Renal cortex interstitium (tissue), 11 donors: ENCODE data around the gene ZNF462. TPM values are rescaled to one million over a fixed set of nuclear protein-coding genes. Genes with fewer than 3 reads are reported as not detected.

Source experiments
- DNase-seq, 11 donors: peaks; one replicate each; pipeline ENCODE4 v3.0.0-alpha.2; 2013; ENCODE audit warnings: low read depth in 9 of 11, low spot score in 4 of 11; ENCODE audit errors: extremely low read depth in 1 of 11
- polyA plus RNA-seq, 3 donors: library from polyadenylated mRNA; unstranded; fragments of 120-200 nt; gene quantifications; one replicate each; pipeline ENCODE4 v1.2.1, GENCODE V29; 2013; ENCODE audit not compliant: insufficient read length in 3 of 3

The ZNF462 gene
- polyA plus RNA-seq, 3 donors, result 23.2 to 34.4 (median 26.6) TPM

DNA sequence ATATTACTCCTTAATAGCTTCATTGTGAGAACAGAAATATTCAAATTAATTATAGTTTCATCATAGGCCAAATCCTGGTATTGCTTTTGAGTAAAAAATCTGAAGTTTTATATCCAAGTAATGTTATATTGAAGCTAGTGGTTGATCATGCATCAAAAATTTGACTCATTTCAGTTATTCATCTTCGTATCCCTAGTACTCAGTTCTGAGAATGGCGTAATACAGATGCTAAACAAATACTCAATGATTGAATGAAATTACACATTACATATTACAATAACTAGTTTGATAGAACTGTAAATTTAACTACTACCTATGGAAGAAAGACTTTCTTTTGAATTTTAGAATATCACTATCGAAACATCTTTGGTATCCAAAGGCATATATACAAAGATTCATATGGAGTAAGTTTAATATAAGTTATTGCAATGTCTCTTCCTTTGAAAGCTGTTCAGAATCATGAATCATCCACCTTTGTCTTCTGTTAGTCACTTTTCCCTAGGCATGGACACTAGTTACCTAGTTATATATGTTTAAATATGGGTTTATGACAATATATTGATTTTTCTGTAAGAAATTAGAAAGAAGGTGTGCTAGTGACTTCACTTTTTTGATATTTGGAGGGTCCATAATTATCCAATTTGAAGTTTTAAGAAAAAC is 5.0 kb upstream of the ZNF462 start:
- DNase-seq, result no peak

DNA sequence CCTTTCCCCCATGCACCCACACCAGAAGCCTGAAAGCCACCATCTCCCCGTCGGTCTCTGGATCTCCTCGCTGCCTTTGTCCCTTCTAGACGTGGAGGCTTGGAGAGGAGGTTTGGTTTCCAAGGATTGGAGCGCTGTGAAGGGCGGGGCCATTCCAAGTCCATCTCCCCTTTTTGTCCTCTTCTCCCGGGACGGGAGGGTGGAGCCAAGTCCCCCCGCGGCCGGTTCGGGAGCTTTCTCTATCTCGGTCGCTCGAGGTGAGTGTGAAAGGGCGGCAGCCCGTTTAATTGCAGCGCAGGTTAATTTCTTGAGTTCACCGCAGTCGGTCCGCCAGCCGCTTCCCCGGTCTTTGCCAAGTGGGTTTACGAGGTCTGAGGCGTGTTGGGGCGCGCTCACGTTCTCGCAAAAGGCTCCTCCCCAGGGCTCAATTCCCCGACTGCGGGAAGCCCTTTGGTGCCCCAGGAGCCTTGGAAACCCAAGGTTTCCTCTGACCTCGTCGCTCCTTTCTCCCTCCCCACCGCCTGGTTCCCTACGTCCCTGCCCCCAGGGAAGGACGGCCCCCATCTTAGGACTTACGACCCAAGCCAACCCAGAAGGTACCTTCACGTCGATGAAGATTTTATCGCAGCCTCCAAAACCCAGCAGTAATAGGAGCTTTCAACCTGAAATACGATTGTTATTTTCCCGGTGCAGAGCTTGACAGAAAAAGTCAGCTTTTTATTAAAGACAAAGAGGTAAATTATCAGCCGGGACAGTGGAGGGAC is 2.8 kb upstream of the ZNF462 start:
- peak in 10 of 11 donors; percentile 43 to 68 (median 56) for DNase-seq

- peak in 10 of 11 donors; percentile 21 to 62 (median 43) for DNase-seq
These were observed 2.0 kb upstream of the ZNF462 start for GRCh38 chr9:106860721-106861639.

GRCh38 chr9:106861640-106862109 is 1.3 kb upstream of the ZNF462 start:
- DNase-seq, result peak in 3 of 11 donors; percentile 15 to 27 (median 18)

DNA sequence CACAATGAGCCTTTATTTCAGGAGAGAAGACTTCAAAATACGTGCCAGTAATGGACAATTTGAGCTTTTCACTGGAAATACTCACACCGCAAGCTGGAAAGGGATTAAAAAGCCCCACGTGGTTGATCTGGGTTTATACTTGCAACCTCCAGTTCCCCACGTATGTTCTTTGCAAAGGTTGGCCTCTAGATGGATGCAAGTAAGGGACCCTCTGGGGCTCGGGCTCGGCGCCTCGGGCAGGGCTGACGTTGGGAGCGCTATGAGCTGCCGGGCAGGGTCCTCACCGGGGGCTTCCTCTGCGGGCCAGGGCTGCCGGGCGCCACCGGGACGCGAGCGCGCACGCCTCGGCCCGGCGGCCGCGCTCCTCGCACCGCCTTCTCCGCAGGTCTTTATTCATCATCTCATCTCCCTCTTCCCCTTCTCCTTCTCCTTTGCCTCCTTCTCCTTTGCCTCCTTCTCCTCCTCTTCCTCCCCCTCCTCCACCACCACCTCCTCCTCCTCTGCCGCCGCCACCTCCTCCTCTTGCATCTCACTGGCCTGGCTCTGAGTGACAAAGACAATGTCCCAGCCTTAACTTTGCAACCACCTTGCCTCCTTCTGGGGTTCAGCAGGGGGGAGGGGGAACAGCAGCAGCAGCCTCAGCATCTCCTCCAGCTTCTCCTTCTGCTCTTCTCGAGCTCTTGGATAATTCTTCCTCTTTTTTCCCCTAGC is 701 bp upstream of the ZNF462 start:
- DNase-seq, result peak in 10 of 11 donors; percentile 27 to 67 (median 48)

DNA sequence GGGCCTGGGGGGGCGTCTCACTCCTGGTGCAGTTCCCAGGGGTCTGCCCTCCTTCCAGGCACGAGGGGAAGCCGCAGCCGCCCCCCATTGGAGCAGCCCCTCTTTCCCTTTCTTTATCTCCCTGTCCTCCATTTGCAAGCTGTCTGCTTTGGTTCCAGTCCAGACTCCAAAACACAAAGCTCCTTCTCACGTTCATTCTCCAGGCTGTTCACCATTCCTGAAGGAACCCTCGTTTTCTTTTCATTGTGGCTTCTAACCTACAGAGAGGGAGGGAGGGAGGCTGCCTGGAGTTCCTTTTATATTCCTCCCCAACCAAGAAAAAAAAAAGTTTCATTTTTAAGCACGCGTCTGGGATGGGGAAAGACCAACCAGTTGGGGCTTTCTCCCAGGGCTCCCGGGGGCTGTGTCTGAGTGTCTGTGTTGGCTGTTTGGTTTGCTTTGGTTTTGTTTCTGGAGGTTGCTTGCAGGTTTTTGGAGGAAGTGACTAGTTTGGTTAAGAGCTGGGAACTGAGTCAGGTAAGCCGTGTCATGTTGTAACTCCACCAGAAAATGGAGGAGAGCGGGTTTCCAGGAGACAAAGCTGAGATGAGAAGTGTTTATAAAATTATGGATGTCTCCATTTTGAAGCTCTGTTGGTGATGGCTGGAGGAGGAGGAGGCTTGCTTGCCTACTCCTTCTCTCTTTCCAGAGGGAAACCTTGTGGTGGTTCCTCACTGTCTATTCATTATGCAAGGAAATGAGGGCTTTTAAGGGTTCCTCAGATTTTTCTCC is 1.6 kb downstream of the ZNF462 start:
- DNase-seq, result peak in 7 of 11 donors; percentile 13 to 60 (median 43)

- DNase-seq, result no peak
These were observed 3.3 kb downstream of the ZNF462 start for GRCh38 chr9:106866243-106866642.

DNA sequence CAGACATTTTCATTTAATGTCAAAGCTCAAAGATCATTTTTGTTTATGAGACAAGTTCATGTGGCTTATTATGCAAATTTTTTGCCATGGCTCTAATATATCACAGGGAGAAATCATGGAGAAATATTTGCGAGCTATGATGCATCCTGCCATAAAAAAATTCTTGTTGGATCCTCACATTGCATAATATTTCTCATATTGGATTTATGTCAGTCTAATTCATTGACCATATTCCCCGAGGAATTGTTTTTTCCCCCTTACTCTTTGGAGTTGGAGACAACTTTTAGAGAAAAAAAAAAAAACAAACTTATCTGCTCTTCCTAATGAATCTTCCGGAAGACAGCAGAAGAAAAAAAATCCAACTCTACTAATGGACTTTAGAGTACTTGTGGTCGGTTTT is 4.3 kb downstream of the ZNF462 start:
- no peak for DNase-seq

GRCh38 chr9:106868087-106868486 is 5.1 kb downstream of the ZNF462 start:
- DNase-seq, result no peak

DNA sequence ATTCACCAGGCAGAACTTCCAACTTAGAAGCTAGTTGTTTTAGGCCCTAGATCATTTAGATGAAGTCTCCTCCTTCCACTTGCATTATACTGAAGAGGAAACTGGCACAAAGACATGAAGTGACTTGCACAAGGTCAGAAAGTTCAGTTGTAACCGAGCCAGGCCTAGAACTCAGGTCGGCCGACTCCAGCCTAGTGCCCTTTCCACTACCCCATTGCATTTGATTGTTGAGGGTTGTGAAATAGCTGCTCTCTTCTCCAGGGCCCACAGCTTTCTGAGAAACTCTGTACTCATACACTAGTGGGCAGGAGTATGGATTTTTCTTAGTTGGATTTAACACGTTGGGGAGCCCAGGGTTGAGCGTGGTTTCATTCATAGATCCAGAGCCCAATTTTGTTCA is 5.6 kb downstream of the ZNF462 start:
- no peak for DNase-seq

GRCh38 chr9:106869028-106869427 is 6.1 kb downstream of the ZNF462 start:
- DNase-seq, result no peak

- DNase-seq, result no peak
These were observed 6.5 kb downstream of the ZNF462 start for GRCh38 chr9:106869458-106869857.

GRCh38 chr9:106872641-106873040 is 9.7 kb downstream of the ZNF462 start:
- no peak for DNase-seq

GRCh38 chr9:106874031-106874430 is 11.1 kb downstream of the ZNF462 start:
- DNase-seq, result no peak

DNA sequence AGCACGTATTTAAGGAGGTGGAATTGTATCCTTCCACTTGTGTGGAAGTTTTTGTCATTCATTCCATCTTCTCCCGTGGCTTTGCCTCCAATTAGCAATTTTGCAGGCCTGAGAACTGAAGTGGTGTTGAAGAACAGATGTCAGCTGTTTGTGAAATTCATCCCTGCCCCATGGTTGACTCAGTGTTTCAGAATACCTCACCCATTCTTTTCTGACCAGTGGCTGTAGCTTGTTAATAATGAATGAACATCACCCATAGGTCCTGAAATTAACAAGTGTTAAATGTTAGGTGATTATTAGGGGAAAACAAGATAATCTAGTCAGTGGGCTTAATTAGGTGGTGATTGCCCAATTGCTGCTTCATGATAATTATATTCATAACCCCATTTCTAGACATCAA is 11.7 kb downstream of the ZNF462 start:
- no peak for DNase-seq

DNA sequence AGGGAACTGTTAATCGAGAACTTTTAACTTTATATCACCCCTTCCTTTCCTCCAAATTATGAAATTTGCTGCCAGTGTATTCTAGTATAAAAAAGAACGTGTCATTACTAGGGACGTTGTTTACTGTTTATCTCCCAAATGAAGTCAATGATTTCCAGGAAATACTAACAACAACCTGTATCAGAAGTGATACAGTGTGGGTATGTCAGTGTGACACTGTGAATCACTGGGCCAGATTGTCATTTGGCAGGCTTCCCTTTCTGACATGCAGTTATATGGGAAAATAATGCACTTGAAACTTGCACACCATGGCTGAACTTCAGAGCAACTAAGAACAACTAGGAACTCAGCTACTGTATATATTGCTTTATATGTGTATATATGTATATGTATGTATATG is 12.6 kb downstream of the ZNF462 start:
- DNase-seq, result no peak

DNA sequence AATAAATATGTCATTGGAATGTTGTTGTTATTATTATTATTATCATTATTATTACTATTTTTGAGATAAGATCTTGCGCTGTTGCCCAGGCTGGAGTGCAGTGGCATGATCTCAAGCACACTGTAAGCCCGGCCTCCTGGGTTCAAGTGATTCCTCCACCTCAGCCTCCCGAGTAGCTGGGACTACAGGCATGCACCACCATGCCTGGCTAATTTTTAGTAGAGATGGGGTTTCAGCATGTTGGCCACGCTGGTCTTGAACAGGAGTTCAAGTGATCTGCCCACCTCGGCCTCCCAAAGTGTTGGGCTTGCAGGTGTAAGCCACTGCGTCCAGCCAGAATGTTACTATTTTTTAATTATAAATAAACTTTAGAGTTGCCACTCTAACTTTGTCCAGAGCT is 14.4 kb downstream of the ZNF462 start:
- DNase-seq, result no peak
